IMR-90 (cell line): ENCODE results near the gene SUSD1. TPM values are rescaled to one million over a fixed set of nuclear protein-coding genes. Genes with fewer than 3 reads are reported as not detected.

Experiments used
- ATAC-seq: fragments of 200-7000 bp; cut with Tn5 transposase; 2 replicates; pipeline ENCODE4 v1.9.1; 2020; ENCODE audit warnings: low read depth, mild to moderate bottlenecking, moderate library complexity
- BruUV-seq: library from RNA; stranded (reverse); fragments of 400-500 nt; replicated peaks from 2 replicates; lab custom pipeline; 2021; lab: Mats Ljungman, UMichigan
- CTCF ChIA-PET: fragments of 300-600 bp; formaldehyde crosslinking; extraction: SDS; loops from one replicate; lab custom pipeline; 2021; ENCODE audit warnings: antibody characterized with exemption; lab: Yijun Ruan, JAX
- POLR2A ChIA-PET: fragments of 300-600 bp; sonication (Branson Sonifier 250); formaldehyde crosslinking; loops from one replicate; lab custom pipeline; 2022; ENCODE audit warnings: antibody characterized with exemption; ENCODE audit not compliant: unreplicated experiment; lab: Charles Lee
- DNase-seq: peaks from one replicate; pipeline ENCODE4 v3.0.0; 2013
- H2AFZ ChIP-seq: replicated peaks from 2 replicates; pipeline ENCODE3; 2013; ENCODE audit warnings: low read length, mild to moderate bottlenecking; ENCODE audit not compliant: poor library complexity
- H2AK5ac ChIP-seq: 2 replicates; pipeline ENCODE4 v1.6.1; 2013; ENCODE audit warnings: low read depth, low read length, inconsistent platforms
- H2AK9ac ChIP-seq: replicated peaks from 2 replicates; pipeline ENCODE3; 2013; ENCODE audit warnings: mild to moderate bottlenecking, low read depth, low read length, moderate library complexity; ENCODE audit not compliant: poor library complexity
- H2BK120ac ChIP-seq: 2 replicates; pipeline ENCODE4 v1.6.1; 2013; ENCODE audit warnings: low read depth, low read length, inconsistent platforms
- H2BK15ac ChIP-seq: 3 replicates; pipeline ENCODE4 v1.6.1; 2013; ENCODE audit warnings: low read depth, low read length, inconsistent platforms
- H2BK20ac ChIP-seq: 2 replicates; pipeline ENCODE4 v1.6.1; 2013; ENCODE audit warnings: low read depth, mild to moderate bottlenecking, inconsistent platforms, low read length, moderate library complexity
- H2BK5ac ChIP-seq: 2 replicates; pipeline ENCODE4 v1.6.1; 2013; ENCODE audit warnings: mild to moderate bottlenecking, low read depth, low read length, inconsistent platforms; ENCODE audit not compliant: poor library complexity, severe bottlenecking
- H3K14ac ChIP-seq: replicated peaks from 2 replicates; pipeline ENCODE4 v1.6.1; 2013; ENCODE audit warnings: low read depth, low read length, inconsistent platforms
- H3K18ac ChIP-seq: 2 replicates; pipeline ENCODE4 v1.6.1; 2013; ENCODE audit warnings: low read depth, low read length, control low read depth
- H3K23ac ChIP-seq: 2 replicates; pipeline ENCODE4 v1.6.1; 2013; ENCODE audit warnings: low read depth, low read length, inconsistent platforms
- H3K27ac ChIP-seq: 2 replicates; pipeline ENCODE4 v1.5.1; 2013; ENCODE audit warnings: mild to moderate bottlenecking, control low read depth, low read length; ENCODE audit not compliant: insufficient read depth
- H3K27me3 ChIP-seq: 2 replicates; pipeline ENCODE4 v1.6.1; 2013; ENCODE audit warnings: low read length; ENCODE audit not compliant: control insufficient read depth, insufficient read depth
- H3K36me3 ChIP-seq: 2 replicates; pipeline ENCODE4 v1.6.1; 2013; ENCODE audit warnings: low read length, mixed read lengths; ENCODE audit not compliant: control insufficient read depth, insufficient read depth
- H3K4ac ChIP-seq: 2 replicates; pipeline ENCODE4 v1.6.1; 2013; ENCODE audit warnings: low read depth, low read length, inconsistent platforms
- H3K4me1 ChIP-seq: 2 replicates; pipeline ENCODE4 v1.6.1; 2013; ENCODE audit warnings: low read length, mixed read lengths; ENCODE audit not compliant: control insufficient read depth, insufficient read depth
- H3K4me2 ChIP-seq: 2 replicates; pipeline ENCODE4 v1.6.1; 2013; ENCODE audit warnings: low read depth, mild to moderate bottlenecking, control low read depth, low read length, moderate library complexity
- H3K4me3 ChIP-seq: 2 replicates; pipeline ENCODE4 v1.5.1; 2013; ENCODE audit warnings: low read depth, mild to moderate bottlenecking, control low read depth, low read length, moderate library complexity; ENCODE audit not compliant: insufficient read depth
- H3K56ac ChIP-seq: 2 replicates; pipeline ENCODE4 v1.6.1; 2013; ENCODE audit warnings: low read length, inconsistent platforms; ENCODE audit not compliant: insufficient read depth; ENCODE audit errors: extremely low read depth
- H3K79me1 ChIP-seq, 2 experiments: 2 replicates each; pipeline ENCODE4 v1.6.1; 2013; ENCODE audit warnings: low read length in 2 of 2, inconsistent platforms in 1 of 2, low read depth in 1 of 2
- H3K9ac ChIP-seq: 2 replicates; pipeline ENCODE4 v1.6.1; 2013; ENCODE audit warnings: low read depth, low read length, control low read depth
- H3K9me1 ChIP-seq: 2 replicates; pipeline ENCODE4 v1.6.1; 2013; ENCODE audit warnings: low read length, inconsistent platforms; ENCODE audit not compliant: insufficient read depth
- H3K9me3 ChIP-seq: 2 replicates; pipeline ENCODE4 v1.6.1; 2013; ENCODE audit warnings: low read length; ENCODE audit not compliant: control insufficient read depth, insufficient read depth
- H4K20me1 ChIP-seq: 2 replicates; pipeline ENCODE4 v1.6.1; 2013; ENCODE audit warnings: low read length, inconsistent platforms; ENCODE audit not compliant: insufficient read depth
- H4K5ac ChIP-seq: 2 replicates; pipeline ENCODE4 v1.6.1; 2013; ENCODE audit warnings: mild to moderate bottlenecking, low read depth, low read length, control low read depth
- H4K8ac ChIP-seq, 2 experiments: 2 replicates each; pipeline ENCODE4 v1.6.1; 2013; ENCODE audit warnings: low read depth in 2 of 2, low read length in 2 of 2, control low read depth in 1 of 2, inconsistent platforms in 1 of 2
- H4K91ac ChIP-seq: 2 replicates; pipeline ENCODE4 v1.6.1; 2013; ENCODE audit warnings: low read depth, low read length, inconsistent platforms; ENCODE audit not compliant: insufficient read depth
- CEBPB ChIP-seq: IDR thresholded peaks from 2 replicates; pipeline ENCODE4 v1.6.1; 2012; ENCODE audit warnings: low read depth, low read length, improper control_type of control experiment
- FOS ChIP-seq: fragments of 150-350 bp; IDR thresholded peaks from 2 replicates; pipeline ENCODE4 v1.6.1; 2016; ENCODE audit warnings: low read depth, low read length
- RAD21 ChIP-seq: IDR thresholded peaks from 2 replicates; pipeline ENCODE4 v1.6.1; 2012; ENCODE audit warnings: low read length, improper control_type of control experiment
- RCOR1 ChIP-seq: IDR thresholded peaks from 2 replicates; pipeline ENCODE4 v1.6.1; 2012; ENCODE audit warnings: mild to moderate bottlenecking, low read length, improper control_type of control experiment; ENCODE audit not compliant: insufficient replicate concordance
- WGBS, 2 experiments: methylation state at CpG; one replicate each; pipeline versions ENCODE4 v1.1.5 to v1.1.7; 2013; ENCODE audit warnings: missing lambda C conversion rate in 2 of 2; ENCODE audit not compliant: insufficient read length in 1 of 2; ENCODE audit errors: extremely low coverage in 2 of 2; 5-methylcytosine and 5-hydroxymethylcytosine counted together
- dilution Hi-C: fragments of 300-500 bp; cut with HindIII; formaldehyde crosslinking; loops from one replicate; pipeline ENCODE4 v1.14.3; 2018; ENCODE audit warnings: low sequenced_read_pairs; ENCODE audit not compliant: unreplicated experiment
- in situ Hi-C: fragments of 300-500 bp; cut with MboI; formaldehyde crosslinking; loops from 3 replicates; pipeline ENCODE4 v1.14.3; 2019; ENCODE audit warnings: low sequenced_read_pairs, inconsistent platforms, mixed read lengths
- intact Hi-C: fragments of 100-400 bp; cut with micrococcal nuclease; formaldehyde crosslinking; loops from 2 replicates; pipeline ENCODE4 v1.10.0; 2022
- polyA plus RNA-seq, 3 experiments: library from polyadenylated mRNA; depleted of rRNA; stranded (reverse); fragments of >200 nt; gene quantifications; 2 replicates each; pipeline ENCODE4 v1.2.3, GENCODE V29; 2012; ENCODE audit warnings: low replicate concordance in 1 of 3
- total RNA-seq: library from RNA; depleted of rRNA; stranded (reverse); fragments of >200 nt; gene quantifications from 2 replicates; pipeline ENCODE4 v1.2.3, GENCODE V29; 2012

Gene SUSD1
- total and polyA plus RNA-seq, 2 of the 4 experiments (the other 2 are of a cell fraction), result 4.0 to 4.7 TPM

- Histone ChIP-seq H4K20me1 (no peaks in the 10 kb centered on the region), H2BK120ac (peak overlapping the region; percentile 93), H3K27ac (peak overlapping the region; percentile 43; the same call in 1 of the 2 replicates), H3K9ac (no peak overlapping the region), H2BK20ac (peak overlapping the region; percentile 94), H4K8ac (peak overlapping the region; percentile 0 to 61; a peak in 3 of 4 replicates), H2AK5ac (peak overlapping the region; percentile 58; the same call in 1 of the 2 replicates), H3K27me3 (no peaks in the 10 kb centered on the region), H3K36me3 (no peaks in the 10 kb centered on the region), H3K14ac (0 out of 2 replicates have a peak overlapping the region, but pooled peaks have one; percentile 34), H2BK5ac (peak overlapping the region; percentile 91), H3K4me2 (peak overlapping the region; percentile 27; the same call in 1 of the 2 replicates), H3K79me1 (peaks cover 11 to 36% of the 10 kb centered on the region in 2 experiments), H3K9me1 (peaks cover 32% of the 10 kb centered on the region), H3K9me3 (no peaks in the 10 kb centered on the region), H3K18ac (peak overlapping the region; percentile 80; the same call in 1 of the 2 replicates), H3K4me3 (no peak overlapping the region), H2AK9ac (no peak overlapping the region), H2BK15ac (peak overlapping the region; percentile 72), H3K4me1 (peaks cover 26% of the 10 kb centered on the region), H3K23ac (peak overlapping the region; percentile 30; the same call in 1 of the 2 replicates), H2AFZ (no peak overlapping the region), H4K5ac (peak overlapping the region; percentile 72; the same call in 1 of the 2 replicates), H4K91ac (peak overlapping the region; percentile 64), H3K56ac (peak overlapping the region; percentile 48; the same call in 1 of the 2 replicates), H3K4ac (peak overlapping the region; percentile 79)
- ATAC-seq (peak; percentile 77), DNase-seq (peak; percentile 84)
- CTCF ChIA-PET, result interaction anchor here (0.7 kb wide), 1 partner anchor 63 kb away, joined by 3 read pairs; no protein-coding TSS in a partner anchor
- dilution Hi-C loops, result no loop called here
- in situ Hi-C loops, result no loop called here
- TF ChIP-seq FOS (no peak), RAD21 (0 out of 2 replicates have a peak, but pooled peaks have one; percentile 9), RCOR1 (peak; percentile 9), CEBPB (peak; percentile 79)
- POLR2A ChIA-PET, result interaction anchor here (0.5 kb wide), 1 partner anchor 203 kb away, joined by 3 read pairs; no protein-coding TSS in a partner anchor
- WGBS, 2 experiments, result no CpG with 5 or more reads among the region's 3 CpGs
- intact Hi-C loops, result loop anchor here (5.0 kb wide), 2 partner anchors 42 to 73 kb away; no protein-coding TSS in a partner anchor
- BruUV-seq, result no TSS peak
Observed at GRCh38 chr9:112029921-112030444, 145.1 kb downstream of the SUSD1 start.
